Left ventricle myocardium superior (tissue), 1 donor: Measurements from ENCODE around the gene JAG1. TPM values are rescaled to one million over a fixed set of nuclear protein-coding genes. Genes with fewer than 3 reads are reported as not detected.
"Not testable (repeated sequence)": the region's sequence is repeated elsewhere in the genome, so short reads cannot be mapped to it uniquely, and the experiment has no call there.

Experiments used
- ATAC-seq: fragments of 200-7000 bp; cut with Tn5 transposase; one replicate; pipeline ENCODE4 v1.9.1; 2020; ENCODE audit warnings: mild to moderate bottlenecking, moderate library complexity
- DNase-seq: peaks from one replicate; pipeline ENCODE4 v3.0.0-alpha.2; 2020
- intact Hi-C: fragments of 100-400 bp; cut with micrococcal nuclease; formaldehyde crosslinking; loops from one replicate; pipeline ENCODE4 v1.11.0; 2022
- microRNA-seq: library from miRNA; unstranded; fragments of <30 nt; microRNA quantifications from one replicate; pipeline ENCODE4 v1.2.0, GENCODE V29; 2020; ENCODE audit warnings: borderline number of aligned reads
- total RNA-seq: library from RNA; stranded (reverse); fragmentation: NEBNext Ultra II Directional; extraction: Animal tissue kit (Norgen Biotek cat#: 25700); gene quantifications from one replicate; pipeline ENCODE4 v1.2.1, GENCODE V29; 2021
- donor health status: DM: no; HTN: yes; CAD: no; lungs with severe emphysema.

JAG1 gene
- total RNA-seq, 1 donor from 2014 or later, result 17.0 TPM

GRCh38 chr20:10603971-10604864 lies 69.6 kb downstream of the JAG1 start:
- intact Hi-C loops, result no loop called here
- ATAC-seq (peak; percentile 92), DNase-seq (peak; percentile 67)

GRCh38 chr20:10603378-10603777 lies 70.4 kb downstream of the JAG1 start:
- ATAC-seq (no peak), DNase-seq (no peak)
- intact Hi-C loops, result no loop called here

- ATAC-seq, result no peak
- DNase-seq, result no peak
- intact Hi-C loops, result no loop called here
Measured at GRCh38 chr20:10602221-10602871, 71.5 kb downstream of the JAG1 start.

GRCh38 chr20:10597637-10598036 lies 76.2 kb downstream of the JAG1 start:
- DNase-seq (no peak), ATAC-seq (no peak)
- intact Hi-C loops, result no loop called here

GRCh38 chr20:10596710-10597121 lies 77.1 kb downstream of the JAG1 start:
- DNase-seq (no peak), ATAC-seq (peak; percentile 57)
- intact Hi-C loops, result no loop called here

- ATAC-seq, result no peak
- intact Hi-C loops, result no loop called here
- no peak for DNase-seq
Measured at GRCh38 chr20:10595985-10596384, 77.8 kb downstream of the JAG1 start.

- ATAC-seq, result no peak
- DNase-seq, result no peak
- intact Hi-C loops, result no loop called here
Measured at GRCh38 chr20:10595266-10595665, 78.5 kb downstream of the JAG1 start.

GRCh38 chr20:10594296-10594868 lies 79.4 kb downstream of the JAG1 start:
- DNase-seq (no peak), ATAC-seq (no peak)
- intact Hi-C loops, result no loop called here

- intact Hi-C loops, result no loop called here
- DNase-seq (no peak), ATAC-seq (peak; percentile 77)
Measured at GRCh38 chr20:10591946-10592521, 81.8 kb downstream of the JAG1 start.

- ATAC-seq (no peak), DNase-seq (no peak)
- intact Hi-C loops, result no loop called here
Measured at GRCh38 chr20:10590950-10591671, 82.7 kb downstream of the JAG1 start.

GRCh38 chr20:10590446-10590845 lies 83.4 kb downstream of the JAG1 start:
- DNase-seq, ATAC-seq, intact Hi-C loops: not testable (repeated sequence)

Small RNA genes lying within 50 kb of the gene (microRNA-seq; reads per million reads assigned to microRNA genes)
- not detected for gene MIR6870

Other genes starting within 250 kb of the JAG1 start
- 27.7 TPM for gene MKKS, start 239.8 kb downstream of the JAG1 start, total RNA-seq
- gene SLX4IP, start 238.7 kb downstream of the JAG1 start, total RNA-seq, result 2.2 TPM